Measurements from ENCODE around the gene MCF2. TPM values are rescaled to one million over a fixed set of nuclear protein-coding genes. Genes with fewer than 3 reads are reported as not detected.

Gene MCF2
- total RNA-seq, 1 experiment from 2014 or later: 0.39 TPM

DNA sequence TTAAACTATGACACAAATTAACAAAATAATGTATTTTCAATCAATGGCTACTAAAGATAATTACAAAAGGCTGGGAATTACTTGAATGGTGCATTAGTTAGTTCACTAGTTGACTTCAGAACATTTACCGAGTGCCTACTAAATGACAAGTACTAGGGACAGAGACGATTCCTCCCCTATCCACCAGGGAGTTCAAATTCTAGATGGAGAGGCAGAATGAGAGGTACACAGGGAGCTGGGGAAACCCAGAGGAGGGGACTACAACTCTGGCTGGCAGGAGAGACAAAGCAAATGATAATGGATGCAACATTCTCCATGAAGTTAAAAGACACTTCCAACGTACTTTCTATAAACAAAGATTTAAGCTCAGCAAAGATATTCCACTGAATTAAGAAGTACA is 43.1 kb upstream of the MCF2 start:
- Histone ChIP-seq H2AFZ (ENCODE audit: low read length) (no peak overlapping the region), H2BK12ac (ENCODE audit: insufficient read length, low read depth, low read length) (no peak overlapping the region), H3K4me1 (ENCODE audit: insufficient read depth, low read length) (no peaks in the 10 kb centered on the region), H3K14ac (ENCODE audit: insufficient read depth, low read length) (no peak overlapping the region), H3K23ac (ENCODE audit: insufficient read length, low read depth, low read length) (no peak overlapping the region), H4K91ac (ENCODE audit: insufficient read length, low read depth, low read length) (no peak overlapping the region), H3K4ac (ENCODE audit: low read depth, low read length) (no peak overlapping the region), H4K8ac (replicated peaks; ENCODE audit: insufficient read length, low read depth, low read length) (no peak overlapping the region), H3K79me2 (ENCODE audit: insufficient read depth, low read length) (no peaks in the 10 kb centered on the region), H3K18ac (ENCODE audit: insufficient read length, low read depth, low read length) (no peak overlapping the region), H3K79me1 (ENCODE audit: insufficient read depth, low read depth, low read length, poor library complexity, severe bottlenecking) (no peaks in the 10 kb centered on the region), H3K27me3 (ENCODE audit: insufficient read depth, low read length) (no peaks in the 10 kb centered on the region), H3K4me2 (ENCODE audit: insufficient read depth, insufficient read length, low read length) (no peak overlapping the region), H2AK5ac (ENCODE audit: insufficient read length, low read length) (no peak overlapping the region), H3K9me3 (ENCODE audit: control insufficient read depth, low read depth, low read length) (no peaks in the 10 kb centered on the region), H2BK120ac (ENCODE audit: low read depth, low read length, poor library complexity, severe bottlenecking) (no peak overlapping the region), H2BK20ac (ENCODE audit: low read depth, low read length, poor library complexity, severe bottlenecking) (no peak overlapping the region), H2BK15ac (ENCODE audit: low read depth, low read length) (no peak overlapping the region), H3T11ph (ENCODE audit: low read length) (no peak overlapping the region), H3K56ac (ENCODE audit: insufficient read length, low read depth, low read length) (no peak overlapping the region), H3K9ac (ENCODE audit: extremely low read depth, insufficient read length, low read length) (no peak overlapping the region), H2BK5ac (ENCODE audit: insufficient read length, low read length) (no peak overlapping the region), H3K23me2 (ENCODE audit: insufficient read length, low read depth, low read length, poor library complexity, severe bottlenecking) (no peaks in the 10 kb centered on the region), H4K20me1 (ENCODE audit: control insufficient read depth, insufficient read depth, insufficient read length) (no peaks in the 10 kb centered on the region), H3K27ac (ENCODE audit: insufficient read length, low read depth, low read length) (no peak overlapping the region), H4K5ac (ENCODE audit: insufficient read length, low read depth, low read length) (no peak overlapping the region)
- H3K9me3 Mint-ChIP-seq: peaks cover 23 to 48% of the 10 kb centered on the region in 2 experiments
- H3K27me3 Mint-ChIP-seq (ENCODE audit: low read depth): no peaks in the 10 kb centered on the region
- H3K4me3 Mint-ChIP-seq: no peak overlapping the region
- H3K36me3 Mint-ChIP-seq (ENCODE audit: insufficient read depth in 1 of 3, low read depth in 3 of 3): peaks cover 26 to 45% (median 27%) of the 10 kb centered on the region in 3 experiments
- peak overlapping the region in 1 of 3 experiments; percentile 7; a peak in 1 of 7 replicates for H3K27ac Mint-ChIP-seq
- no CpG with 5 or more reads among the region's 3 CpGs for WGBS (ENCODE audit: extremely low coverage, insufficient read length, low lambda C conversion rate)
- no peak for DNase-seq
- TF ChIP-seq, protein P1, sequence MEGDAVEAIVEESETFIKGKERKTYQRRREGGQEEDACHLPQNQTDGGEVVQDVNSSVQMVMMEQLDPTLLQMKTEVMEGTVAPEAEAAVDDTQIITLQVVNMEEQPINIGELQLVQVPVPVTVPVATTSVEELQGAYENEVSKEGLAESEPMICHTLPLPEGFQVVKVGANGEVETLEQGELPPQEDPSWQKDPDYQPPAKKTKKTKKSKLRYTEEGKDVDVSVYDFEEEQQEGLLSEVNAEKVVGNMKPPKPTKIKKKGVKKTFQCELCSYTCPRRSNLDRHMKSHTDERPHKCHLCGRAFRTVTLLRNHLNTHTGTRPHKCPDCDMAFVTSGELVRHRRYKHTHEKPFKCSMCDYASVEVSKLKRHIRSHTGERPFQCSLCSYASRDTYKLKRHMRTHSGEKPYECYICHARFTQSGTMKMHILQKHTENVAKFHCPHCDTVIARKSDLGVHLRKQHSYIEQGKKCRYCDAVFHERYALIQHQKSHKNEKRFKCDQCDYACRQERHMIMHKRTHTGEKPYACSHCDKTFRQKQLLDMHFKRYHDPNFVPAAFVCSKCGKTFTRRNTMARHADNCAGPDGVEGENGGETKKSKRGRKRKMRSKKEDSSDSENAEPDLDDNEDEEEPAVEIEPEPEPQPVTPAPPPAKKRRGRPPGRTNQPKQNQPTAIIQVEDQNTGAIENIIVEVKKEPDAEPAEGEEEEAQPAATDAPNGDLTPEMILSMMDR (conservative IDR thresholded peaks at IDR 0.05): no peak; the same call in 2 of the 3 replicates
- peaks cover 0 to 3% of the 10 kb centered on the region in 2 experiments; a peak in 1 of 4 replicates for H3K4me1 Mint-ChIP-seq
